Activated CD4-positive, alpha-beta T cell treated with anti-CD3 and anti-CD28 coated beads for 36 hours (primary cell): ENCODE measurements around the gene ARSK. TPM values are rescaled to one million over a fixed set of nuclear protein-coding genes. Genes with fewer than 3 reads are reported as not detected.

Experiments
- ATAC-seq: fragments of 200-7000 bp; cut with Tn5 transposase; one replicate; pipeline ENCODE4 v1.10.0; 2021; ENCODE audit warnings: mild to moderate bottlenecking, moderate library complexity
- CTCF ChIA-PET: fragments of 350-600 bp; sonication (Branson Sonifier 250); formaldehyde crosslinking; loops from one replicate; lab custom pipeline; 2021; ENCODE audit warnings: antibody characterized with exemption; lab: Charles Lee
- POLR2A ChIA-PET: fragments of 350-600 bp; sonication (Branson Sonifier 250); formaldehyde crosslinking; loops from one replicate; lab custom pipeline; 2021; ENCODE audit warnings: antibody characterized with exemption, inconsistent platforms; lab: Charles Lee
- DNase-seq: peaks from one replicate; pipeline ENCODE4 v3.0.0-alpha.2; 2020
- H3K27ac Mint-ChIP-seq: one replicate; pipeline ENCODE4 v1.8.0; 2021; ENCODE audit warnings: mixed read lengths
- H3K27me3 Mint-ChIP-seq: one replicate; pipeline ENCODE4 v1.8.0; 2021; ENCODE audit warnings: mixed read lengths
- H3K36me3 Mint-ChIP-seq: one replicate; pipeline ENCODE4 v1.8.0; 2021; ENCODE audit warnings: low read depth, mixed read lengths
- H3K4me1 Mint-ChIP-seq: one replicate; pipeline ENCODE4 v1.8.0; 2021; ENCODE audit warnings: mixed read lengths
- H3K4me3 Mint-ChIP-seq: one replicate; pipeline ENCODE4 v1.8.0; 2021; ENCODE audit warnings: mild to moderate bottlenecking, moderate library complexity, mixed read lengths
- H3K9me3 Mint-ChIP-seq: one replicate; pipeline ENCODE4 v1.8.0; 2021; ENCODE audit warnings: low read depth, mixed read lengths
- intact Hi-C, 2 experiments: fragments of 100-400 bp; cut with DNase I in 1 of 2; cut with micrococcal nuclease in 1 of 2; formaldehyde crosslinking; loops; one replicate each; pipeline versions ENCODE4 v1.14.2 to v1.15.1; 2022 to 2024; cut with DNase I, micrococcal nuclease
- total RNA-seq, 2 experiments: library from RNA; stranded (reverse); gene quantifications; one replicate each; pipeline ENCODE4 v1.2.3, GENCODE V29; 2021

The ARSK gene
- total RNA-seq, 2 experiments from 2014 or later = 4.6 to 5.3 TPM

DNA sequence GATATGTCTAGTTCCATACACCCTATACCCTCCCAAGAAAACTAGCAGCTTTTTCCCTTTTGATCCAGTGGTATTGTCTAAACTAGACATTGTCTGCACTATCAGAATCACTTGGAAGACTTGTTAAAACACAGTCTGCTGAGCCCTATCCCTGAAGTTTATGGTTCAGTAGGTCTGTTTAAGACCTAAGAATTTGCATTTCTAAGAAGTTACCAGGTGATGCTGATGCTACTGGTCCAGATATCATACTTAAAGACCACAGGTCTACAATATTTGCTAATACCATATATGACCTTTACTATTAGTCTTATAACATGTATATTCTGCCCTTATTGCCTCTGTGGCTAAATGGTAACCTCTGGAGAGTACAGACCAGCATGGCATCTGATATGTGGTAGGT, 23.4 kb upstream of the ARSK start:
- Mint-ChIP-seq H3K4me1 (peaks cover 19% of the 10 kb centered on the region), H3K9me3 (no peaks in the 10 kb centered on the region), H3K27ac (no peak overlapping the region), H3K4me3 (no peak overlapping the region), H3K27me3 (no peaks in the 10 kb centered on the region), H3K36me3 (peaks cover 57% of the 10 kb centered on the region)
- ChIA-PET CTCF (interaction anchor here (0.8 kb wide), 1 partner anchor 23 kb away, joined by 3 read pairs; the partner anchor contains the start of gene SKIC3), POLR2A (no interaction called here)
- ATAC-seq = no peak
- intact Hi-C loops = no loop called here
- DNase-seq = no peak

DNA sequence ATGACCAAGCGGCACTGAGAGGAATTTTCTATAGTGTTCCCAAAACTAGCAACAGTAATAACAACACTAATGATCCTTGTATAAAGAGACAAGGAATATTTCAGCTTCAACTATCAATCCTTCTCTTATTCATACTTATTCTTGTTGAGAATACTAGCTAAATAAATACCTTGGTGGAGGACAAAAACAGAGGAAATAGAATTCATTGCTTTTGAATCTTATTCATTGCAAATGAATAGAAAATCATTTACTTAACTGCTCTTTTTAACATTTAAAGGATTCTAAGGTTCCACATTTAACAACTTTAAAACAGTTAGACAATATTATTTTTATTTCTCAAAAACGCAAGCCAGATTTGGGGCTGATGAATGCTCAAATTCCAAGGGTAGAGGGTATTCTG, 22.5 kb upstream of the ARSK start:
- CTCF ChIA-PET = interaction anchor here (0.6 to 1.1 kb wide), 4 partner anchors 11 to 242 kb away, joined by 3 read pairs; partner anchors contain the start of gene SKIC3
- H3K4me1 Mint-ChIP-seq = peaks cover 19% of the 10 kb centered on the region
- peaks cover 58% of the 10 kb centered on the region for H3K36me3 Mint-ChIP-seq
- no peak for DNase-seq
- POLR2A ChIA-PET = no interaction called here
- no peaks in the 10 kb centered on the region for H3K27me3 Mint-ChIP-seq
- H3K4me3 Mint-ChIP-seq = no peak overlapping the region
- H3K9me3 Mint-ChIP-seq = no peaks in the 10 kb centered on the region
- intact Hi-C loops = no loop called here
- H3K27ac Mint-ChIP-seq = no peak overlapping the region
- no peak for ATAC-seq

DNA sequence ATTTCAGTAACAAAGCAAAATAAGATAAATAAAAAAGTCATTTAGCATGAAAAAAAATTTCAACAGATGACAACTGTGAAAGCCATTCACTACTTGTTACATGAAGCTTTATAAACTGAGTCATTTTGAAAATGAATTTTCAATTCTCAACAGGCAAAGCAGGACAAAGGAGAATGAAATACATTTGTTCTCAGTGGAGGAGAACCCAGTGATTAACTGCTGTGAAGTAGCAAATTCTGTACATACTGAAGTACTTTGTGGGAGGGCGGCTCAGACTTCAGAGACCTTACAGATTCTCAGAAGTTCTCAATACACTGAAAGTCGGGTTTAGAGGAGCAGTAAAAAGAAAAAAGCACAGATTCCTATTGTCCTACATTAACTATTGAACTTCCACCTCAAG, 21.8 kb upstream of the ARSK start:
- peak; percentile 66 for ATAC-seq
- intact Hi-C loops = no loop called here
- H3K36me3 Mint-ChIP-seq = peaks cover 54% of the 10 kb centered on the region
- POLR2A ChIA-PET = no interaction called here
- H3K4me1 Mint-ChIP-seq = peaks cover 19% of the 10 kb centered on the region
- H3K27ac Mint-ChIP-seq = peak overlapping the region; percentile 52
- no peaks in the 10 kb centered on the region for H3K27me3 Mint-ChIP-seq
- no peak for DNase-seq
- H3K4me3 Mint-ChIP-seq = no peak overlapping the region
- CTCF ChIA-PET = interaction anchor here (0.7 to 1.1 kb wide), 2 partner anchors 12 to 14 kb away, joined by 3 read pairs; no protein-coding TSS in a partner anchor
- no peaks in the 10 kb centered on the region for H3K9me3 Mint-ChIP-seq

DNA sequence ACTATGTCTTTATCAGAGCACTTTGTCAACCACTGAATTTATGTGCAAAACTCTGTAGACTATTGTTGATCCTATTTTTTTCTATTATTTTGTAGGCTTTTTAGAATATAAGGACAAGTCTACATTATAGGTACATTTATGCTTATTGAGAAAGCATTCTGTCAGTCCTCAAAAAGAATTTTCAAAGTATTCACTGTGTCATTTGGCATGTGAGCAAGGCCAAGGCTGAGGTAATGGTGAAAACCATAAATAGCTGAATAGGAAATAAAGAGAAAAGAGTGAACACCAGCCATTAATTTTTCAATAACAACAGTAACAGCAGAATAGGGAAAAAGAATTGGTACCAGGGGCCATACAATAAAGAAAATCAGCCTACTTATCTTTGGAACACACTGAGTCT, 21.1 kb upstream of the ARSK start:
- Mint-ChIP-seq H3K4me3 (no peak overlapping the region), H3K4me1 (peaks cover 19% of the 10 kb centered on the region), H3K9me3 (no peaks in the 10 kb centered on the region), H3K27me3 (no peaks in the 10 kb centered on the region), H3K27ac (peak overlapping the region; percentile 15), H3K36me3 (peaks cover 53% of the 10 kb centered on the region)
- intact Hi-C loops = no loop called here
- ATAC-seq = no peak
- ChIA-PET POLR2A (no interaction called here), CTCF (no interaction called here)
- no peak for DNase-seq

DNA sequence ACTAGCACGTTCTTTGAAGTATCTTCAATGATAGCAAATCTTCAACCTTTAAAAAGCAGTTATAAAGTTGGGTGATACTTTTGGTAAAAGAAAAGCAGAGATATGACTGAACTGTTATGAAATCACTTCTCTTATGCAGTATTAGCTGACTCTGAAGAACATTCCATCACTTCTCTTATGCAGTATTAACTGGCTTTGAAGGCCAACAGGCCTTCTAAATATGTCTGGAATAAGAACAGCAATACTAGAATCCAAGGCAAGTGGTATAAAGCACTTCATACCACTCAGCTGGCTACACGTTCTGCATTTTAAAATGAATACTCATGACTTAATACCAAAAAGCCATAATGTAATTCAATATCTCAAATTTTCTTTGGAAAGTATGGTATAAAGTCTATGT, 17.4 kb upstream of the ARSK start:
- H3K27me3 Mint-ChIP-seq = no peaks in the 10 kb centered on the region
- intact Hi-C loops = no loop called here
- peaks cover 63% of the 10 kb centered on the region for H3K36me3 Mint-ChIP-seq
- DNase-seq = no peak
- POLR2A ChIA-PET = no interaction called here
- no peaks in the 10 kb centered on the region for H3K9me3 Mint-ChIP-seq
- H3K4me3 Mint-ChIP-seq = no peak overlapping the region
- CTCF ChIA-PET = no interaction called here
- H3K4me1 Mint-ChIP-seq = peaks cover 23% of the 10 kb centered on the region
- H3K27ac Mint-ChIP-seq = no peak overlapping the region
- no peak for ATAC-seq

DNA sequence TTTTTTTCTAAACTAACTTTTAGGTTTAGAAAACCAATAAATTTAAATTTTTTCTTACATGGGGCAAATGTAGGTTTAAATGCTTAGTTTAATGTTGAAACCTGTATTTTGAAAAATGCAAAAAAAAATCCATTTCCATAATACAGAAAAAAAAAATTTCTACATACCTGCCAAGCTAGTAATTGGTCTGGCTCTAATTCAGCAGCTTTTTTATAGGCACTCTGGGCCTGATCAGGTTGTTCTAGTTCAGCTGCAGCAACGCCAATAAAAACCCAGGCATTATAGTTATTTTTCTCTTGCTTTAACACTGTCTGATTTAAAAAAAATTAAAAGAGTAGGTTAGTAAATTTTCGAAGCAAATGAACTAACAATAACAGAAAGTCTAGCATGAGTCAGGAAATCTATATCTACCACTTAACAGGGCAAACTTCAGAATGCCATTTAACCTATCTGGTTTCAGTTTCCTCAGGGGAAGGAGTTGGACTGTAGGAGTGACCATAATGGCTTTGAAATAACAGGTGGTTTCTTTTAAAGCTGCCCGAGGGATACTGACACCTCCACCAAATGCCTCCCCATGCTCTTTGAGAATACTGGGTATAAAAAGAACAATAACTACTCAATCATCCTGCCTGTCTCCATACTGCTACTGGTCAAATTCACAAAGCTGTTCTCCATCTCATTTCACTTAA, 11.7 kb upstream of the ARSK start:
- no peak overlapping the region for H3K4me3 Mint-ChIP-seq
- DNase-seq (no peak), ATAC-seq (peak; percentile 33)
- no peak overlapping the region for H3K27ac Mint-ChIP-seq
- no peaks in the 10 kb centered on the region for H3K9me3 Mint-ChIP-seq
- intact Hi-C loops = no loop called here
- CTCF ChIA-PET = interaction anchor here (0.5 to 1.2 kb wide), 4 partner anchors 29 to 591 kb away, joined by 3 to 6 read pairs (median 3); no protein-coding TSS in a partner anchor
- POLR2A ChIA-PET = no interaction called here
- H3K36me3 Mint-ChIP-seq = peaks cover 42% of the 10 kb centered on the region
- H3K4me1 Mint-ChIP-seq = peaks cover 18% of the 10 kb centered on the region
- H3K27me3 Mint-ChIP-seq = no peaks in the 10 kb centered on the region

DNA sequence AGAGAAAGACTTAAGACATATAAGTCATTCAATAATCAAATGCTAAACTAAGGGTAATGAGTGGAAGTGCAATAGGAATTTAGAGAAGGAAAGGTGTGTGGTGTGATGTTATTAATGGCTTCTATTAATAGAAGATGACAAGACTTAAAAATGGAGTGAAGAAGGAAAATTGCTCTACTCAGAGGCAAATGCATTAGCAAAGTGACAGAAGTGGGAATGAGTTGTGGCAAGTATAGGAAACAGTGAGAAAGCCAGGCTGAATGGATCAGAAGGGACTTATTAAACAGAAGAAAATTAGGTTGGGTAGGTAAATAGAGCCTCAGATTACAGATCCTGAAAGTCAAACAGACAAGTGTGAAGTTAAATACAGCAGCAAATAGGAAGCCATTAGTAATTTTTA, 5.9 kb upstream of the ARSK start:
- POLR2A ChIA-PET = no interaction called here
- Mint-ChIP-seq H3K9me3 (no peaks in the 10 kb centered on the region), H3K4me3 (no peak overlapping the region), H3K36me3 (peaks cover 31% of the 10 kb centered on the region), H3K4me1 (peaks cover 30% of the 10 kb centered on the region), H3K27ac (no peak overlapping the region), H3K27me3 (no peaks in the 10 kb centered on the region)
- intact Hi-C loops = no loop called here
- DNase-seq (no peak), ATAC-seq (no peak)
- CTCF ChIA-PET = no interaction called here

DNA sequence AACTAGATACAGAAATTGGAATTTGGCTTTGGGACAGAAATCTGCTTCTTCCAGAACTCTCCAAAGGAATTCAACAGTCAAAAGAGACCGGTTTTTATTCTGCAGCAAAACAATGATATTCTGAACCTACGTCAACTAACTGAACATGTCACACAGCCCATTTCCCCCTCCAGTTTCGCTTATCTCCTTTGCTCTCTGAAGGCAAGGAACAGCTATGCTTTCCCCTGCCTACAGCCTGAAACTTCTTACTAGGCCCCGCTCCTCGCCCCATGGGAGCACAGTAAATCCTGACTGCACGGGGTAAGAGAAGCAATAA, 612 bp upstream of the ARSK start:
- ChIA-PET CTCF (interaction anchor here (0.7 kb wide), 1 partner anchor 22 kb away, joined by 3 read pairs; no protein-coding TSS in a partner anchor), POLR2A (interaction anchor here (0.6 to 1.6 kb wide), 3 partner anchors 57 to 93 kb away, joined by 3 to 10 read pairs (median 4); partner anchors contain the start of gene RFESD)
- Mint-ChIP-seq H3K9me3 (no peaks in the 10 kb centered on the region), H3K4me3 (peak overlapping the region; percentile 88), H3K27ac (peak overlapping the region; percentile 90), H3K36me3 (peaks cover 16% of the 10 kb centered on the region), H3K27me3 (no peaks in the 10 kb centered on the region), H3K4me1 (peaks cover 37% of the 10 kb centered on the region)
- DNase-seq (no peak), ATAC-seq (peak; percentile 38)
- intact Hi-C loops = loop anchor here in 1 of 2 experiments (1.0 to 10.0 kb wide), 8 partner anchors 66 to 1631 kb away; partner anchors contain the start of genes ELL2, GLRX, GPR150 and MCTP1

DNA sequence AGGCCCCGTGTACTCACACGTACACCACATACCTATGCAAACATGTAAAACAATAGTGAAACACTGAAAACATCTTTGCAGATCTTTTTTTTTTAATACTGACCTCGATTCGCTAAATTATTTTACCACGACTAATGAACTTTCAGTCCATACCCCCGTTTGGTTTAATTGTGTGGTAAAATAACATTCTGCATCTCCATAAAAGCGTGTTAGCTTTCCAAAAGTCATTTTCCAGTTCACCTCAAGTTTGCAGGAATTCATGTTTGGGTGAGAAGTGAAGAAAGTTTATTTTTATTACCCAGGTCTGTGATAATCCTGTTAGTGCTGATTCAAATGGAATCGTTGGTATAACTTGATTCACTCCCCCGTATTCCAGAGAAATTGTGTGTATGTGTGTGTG, 652 bp downstream of the ARSK start:
- ChIA-PET POLR2A (interaction anchor here (0.6 to 1.6 kb wide), 4 partner anchors 9 to 176 kb away, joined by 3 to 10 read pairs (median 4); partner anchors contain the start of genes RFESD and RHOBTB3), CTCF (interaction anchor here (0.6 to 1.1 kb wide), 2 partner anchors 68 to 91 kb away, joined by 3 to 4 read pairs; partner anchors contain the start of gene RFESD)
- no peak for ATAC-seq
- Mint-ChIP-seq H3K27ac (peak overlapping the region; percentile 90), H3K27me3 (no peaks in the 10 kb centered on the region), H3K4me3 (peak overlapping the region; percentile 88), H3K4me1 (peaks cover 37% of the 10 kb centered on the region), H3K9me3 (no peaks in the 10 kb centered on the region), H3K36me3 (peaks cover 9% of the 10 kb centered on the region)
- intact Hi-C loops = loop anchor here (1.0 to 10.0 kb wide), 10 partner anchors 36 to 1629 kb away; partner anchors contain the start of genes GLRX (in 1 of the 2), MCTP1 (in 1 of the 2), RFESD (in 1 of the 2) and RIOK2 (in 1 of the 2)
- DNase-seq = no peak

DNA sequence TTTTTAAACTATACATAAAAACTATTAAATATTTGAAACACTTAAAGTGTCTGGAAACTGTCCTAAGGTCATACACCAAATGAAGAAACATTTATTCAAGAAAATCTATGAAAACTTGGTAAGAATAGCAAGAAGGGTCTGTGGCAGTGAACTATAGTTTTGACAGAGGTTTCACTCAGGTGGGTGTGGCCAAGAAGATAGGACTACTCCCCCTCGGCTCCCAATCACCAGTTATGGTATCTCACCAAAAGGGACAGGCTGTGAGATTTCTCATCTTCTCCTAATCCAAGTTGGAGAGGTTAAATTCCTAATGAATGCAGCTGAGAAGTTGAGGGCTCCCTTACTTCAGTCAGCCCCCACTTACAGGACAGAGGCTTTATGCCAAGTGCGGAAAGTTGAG, 2.9 kb downstream of the ARSK start:
- no peak for DNase-seq
- ChIA-PET POLR2A (no interaction called here), CTCF (no interaction called here)
- H3K27ac Mint-ChIP-seq = no peak overlapping the region
- no peaks in the 10 kb centered on the region for H3K27me3 Mint-ChIP-seq
- no peaks in the 10 kb centered on the region for H3K9me3 Mint-ChIP-seq
- intact Hi-C loops = loop anchor here (5.0 to 10.0 kb wide), 4 partner anchors 264 to 1627 kb away; partner anchors contain the start of genes GLRX (in 1 of the 2), MCTP1 (in 1 of the 2) and RIOK2 (in 1 of the 2)
- H3K4me3 Mint-ChIP-seq = no peak overlapping the region
- peaks cover 23% of the 10 kb centered on the region for H3K4me1 Mint-ChIP-seq
- H3K36me3 Mint-ChIP-seq = peaks cover 2% of the 10 kb centered on the region
- no peak for ATAC-seq

DNA sequence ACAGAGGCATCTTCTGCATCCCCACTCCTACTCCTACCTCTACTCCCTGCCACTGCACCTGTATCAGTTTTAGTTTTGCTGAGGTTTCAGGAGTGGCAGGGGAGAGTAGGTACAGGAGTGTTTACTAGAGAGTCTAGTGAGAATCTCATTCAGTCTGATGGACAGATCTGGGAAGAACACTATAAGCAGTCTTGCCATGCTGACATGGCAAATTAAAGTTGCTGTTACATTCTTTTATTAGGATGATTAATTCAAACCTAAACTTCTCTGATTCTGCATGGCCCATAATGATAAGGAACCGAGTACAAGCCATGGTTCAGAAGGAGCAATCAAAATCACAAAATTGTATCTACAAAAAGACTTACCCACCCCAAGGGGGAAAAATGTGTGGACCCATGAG, 7.4 kb downstream of the ARSK start:
- Mint-ChIP-seq H3K4me1 (peaks cover 10% of the 10 kb centered on the region), H3K4me3 (no peak overlapping the region)
- intact Hi-C loops = no loop called here

DNA sequence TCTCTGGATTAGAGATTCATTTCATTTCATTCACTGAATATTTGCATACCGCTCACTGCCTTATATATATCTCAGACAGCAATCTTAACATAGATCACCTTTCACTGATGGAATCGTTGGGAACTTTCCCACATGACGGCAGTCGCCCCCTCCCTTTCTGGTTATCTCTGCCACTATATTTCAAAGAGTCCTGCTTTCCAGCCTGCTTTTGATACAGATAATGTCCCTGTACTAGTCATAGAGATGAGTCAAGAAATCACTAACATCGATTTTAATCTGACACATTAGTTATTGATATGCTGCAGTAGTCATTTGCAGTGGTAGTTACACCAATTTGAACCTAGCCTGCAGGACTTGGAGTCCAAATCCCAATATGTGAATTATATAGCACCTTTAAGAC, 8.5 kb downstream of the ARSK start:
- H3K36me3 Mint-ChIP-seq = peaks cover 15% of the 10 kb centered on the region
- no peak for DNase-seq
- no peak overlapping the region for H3K4me3 Mint-ChIP-seq
- intact Hi-C loops = no loop called here
- CTCF ChIA-PET = no interaction called here
- H3K9me3 Mint-ChIP-seq = no peaks in the 10 kb centered on the region
- peaks cover 5% of the 10 kb centered on the region for H3K4me1 Mint-ChIP-seq
- no peaks in the 10 kb centered on the region for H3K27me3 Mint-ChIP-seq
- no peak for ATAC-seq
- POLR2A ChIA-PET = no interaction called here
- no peak overlapping the region for H3K27ac Mint-ChIP-seq

More for the DNA sequence above, 7.4 kb downstream of the ARSK start:
- H3K36me3 Mint-ChIP-seq = peaks cover 6% of the 10 kb centered on the region
- no peaks in the 10 kb centered on the region for H3K27me3 Mint-ChIP-seq
- CTCF ChIA-PET = interaction anchor here (0.6 kb wide), 1 partner anchor 22 kb away, joined by 3 read pairs; no protein-coding TSS in a partner anchor
- ATAC-seq (no peak), DNase-seq (no peak)
- H3K27ac Mint-ChIP-seq = no peak overlapping the region
- POLR2A ChIA-PET = no interaction called here
- H3K9me3 Mint-ChIP-seq = no peaks in the 10 kb centered on the region
